T-helper 22 cell (primary cell): ENCODE results near the gene WNT5B.
A peak's percentile ranks its signal among the peaks of the same experiment; 100 is the strongest.

Experiments
- DNase-seq: peaks from one replicate; pipeline ENCODE4 v3.0.0-alpha.2; 2020; ENCODE audit warnings: low read depth

Gene WNT5B

GRCh38 chr12:1630133-1630826 lies 1.2 kb downstream of the WNT5B start:
- no peak for DNase-seq

- DNase-seq: no peak
These were observed 2.0 kb downstream of the WNT5B start for GRCh38 chr12:1630827-1631591.

- no peak for DNase-seq
These were observed 3.7 kb downstream of the WNT5B start for GRCh38 chr12:1632702-1633101.

GRCh38 chr12:1633459-1633858 lies 4.4 kb downstream of the WNT5B start:
- DNase-seq: no peak

- no peak for DNase-seq
These were observed 5.1 kb downstream of the WNT5B start for GRCh38 chr12:1634149-1634548.

- DNase-seq: peak; percentile 15
These were observed 5.7 kb downstream of the WNT5B start for GRCh38 chr12:1634590-1635191.

GRCh38 chr12:1635301-1636095 lies 6.5 kb downstream of the WNT5B start:
- DNase-seq: no peak

GRCh38 chr12:1638203-1638602 lies 9.2 kb downstream of the WNT5B start:
- no peak for DNase-seq

GRCh38 chr12:1639538-1639937 lies 10.5 kb downstream of the WNT5B start:
- no peak for DNase-seq

GRCh38 chr12:1640328-1641234 lies 11.6 kb downstream of the WNT5B start:
- DNase-seq: no peak

- no peak for DNase-seq
These were observed 13.5 kb downstream of the WNT5B start for GRCh38 chr12:1642513-1642912.

GRCh38 chr12:1643043-1643442 lies 14.0 kb downstream of the WNT5B start:
- DNase-seq: no peak

- no peak for DNase-seq
These were observed 15.0 kb downstream of the WNT5B start for GRCh38 chr12:1643905-1644533.

GRCh38 chr12:1644534-1645438 lies 15.8 kb downstream of the WNT5B start:
- no peak for DNase-seq

- no peak for DNase-seq
These were observed 16.8 kb downstream of the WNT5B start for GRCh38 chr12:1645819-1646218.

- no peak for DNase-seq
These were observed 17.7 kb downstream of the WNT5B start for GRCh38 chr12:1646569-1647284.

GRCh38 chr12:1647285-1647669 lies 18.2 kb downstream of the WNT5B start:
- no peak for DNase-seq

- DNase-seq: no peak
These were observed 21.4 kb downstream of the WNT5B start for GRCh38 chr12:1650260-1650977.

- no peak for DNase-seq
These were observed 21.9 kb downstream of the WNT5B start for GRCh38 chr12:1650978-1651361.
